Measurements from ENCODE around the gene RNF130.
A peak's percentile ranks its signal among the peaks of the same experiment; 100 is the strongest.

Gene RNF130

GRCh38 chr5:180071531-180072255, at the start of gene RNF130:
RNF130 (minus strand) TSS chr5:180071759; CDS start chr5:180071702, 57 bp downstream.
- peak; percentile 69 to 71 for DNase-seq (ENCODE audit: low read depth in 2 of 2)

- DNase-seq (ENCODE audit: low read depth in 2 of 2): no peak
These were observed 48.9 kb upstream of the RNF130 start for GRCh38 chr5:180120237-180121101.

DNA sequence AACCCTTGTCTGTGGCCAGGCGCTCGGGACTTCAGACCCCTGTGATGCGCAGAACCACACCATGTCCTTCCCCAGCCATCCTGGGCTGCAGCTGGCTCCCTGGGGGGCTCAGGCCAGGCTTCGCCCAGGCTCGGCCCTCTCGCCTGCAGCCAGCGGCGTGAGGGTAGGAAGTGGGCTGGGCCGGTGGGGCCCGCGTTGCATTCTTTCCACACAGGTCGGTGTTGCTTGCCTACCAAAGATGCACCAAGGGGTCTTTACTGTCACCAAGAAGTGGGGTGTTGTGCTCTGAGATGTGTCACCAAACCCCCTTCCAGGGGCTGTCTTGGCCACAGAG, 48.3 kb upstream of the RNF130 start:
- DNase-seq (ENCODE audit: low read depth in 2 of 2): no peak

DNA sequence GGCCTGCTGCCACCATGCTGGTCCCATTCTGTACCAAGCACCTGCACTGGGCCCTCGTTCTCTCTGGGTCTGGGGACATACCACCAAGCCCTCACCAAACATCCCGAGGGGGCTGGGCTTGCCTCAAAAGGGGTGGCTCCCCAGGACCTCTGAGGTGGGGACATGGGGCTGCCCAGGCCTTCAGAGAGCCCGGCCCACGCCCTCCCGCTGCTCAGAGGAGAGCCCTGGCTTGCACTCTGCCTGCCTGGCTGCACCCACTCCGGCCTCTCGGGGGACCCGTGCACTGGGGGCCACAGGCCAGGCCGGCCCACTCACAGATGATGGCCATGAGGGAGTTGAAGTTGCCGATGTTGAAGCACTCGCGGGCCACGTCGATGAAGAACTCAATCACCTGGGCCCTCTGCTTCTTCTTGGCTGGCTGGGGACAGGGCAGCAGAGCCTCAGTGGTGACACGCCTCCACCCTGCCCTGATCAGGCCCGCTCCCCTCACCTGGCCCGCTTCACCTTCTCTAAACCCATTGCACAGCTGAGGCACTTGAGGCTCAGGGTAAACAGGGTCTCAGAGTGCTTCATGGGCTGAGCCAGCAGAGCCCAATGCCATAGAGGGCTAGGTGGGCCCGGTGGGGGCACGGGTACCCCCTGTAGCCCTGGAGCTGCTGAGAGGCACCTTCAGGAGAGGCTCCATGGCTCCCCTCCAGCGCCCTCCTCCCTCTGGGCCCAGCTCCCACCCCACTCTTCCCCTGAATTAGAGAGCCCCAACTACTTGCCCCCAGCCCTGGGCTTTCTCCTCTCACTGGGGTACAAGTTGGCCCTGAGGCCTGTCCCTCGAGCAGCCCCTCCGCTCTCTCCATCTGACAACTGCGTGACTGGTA, 47.7 kb upstream of the RNF130 start:
- DNase-seq (ENCODE audit: low read depth in 2 of 2): no peak

GRCh38 chr5:180118391-180118791, 46.8 kb upstream of the RNF130 start:
- no peak for DNase-seq (ENCODE audit: low read depth in 2 of 2)

DNA sequence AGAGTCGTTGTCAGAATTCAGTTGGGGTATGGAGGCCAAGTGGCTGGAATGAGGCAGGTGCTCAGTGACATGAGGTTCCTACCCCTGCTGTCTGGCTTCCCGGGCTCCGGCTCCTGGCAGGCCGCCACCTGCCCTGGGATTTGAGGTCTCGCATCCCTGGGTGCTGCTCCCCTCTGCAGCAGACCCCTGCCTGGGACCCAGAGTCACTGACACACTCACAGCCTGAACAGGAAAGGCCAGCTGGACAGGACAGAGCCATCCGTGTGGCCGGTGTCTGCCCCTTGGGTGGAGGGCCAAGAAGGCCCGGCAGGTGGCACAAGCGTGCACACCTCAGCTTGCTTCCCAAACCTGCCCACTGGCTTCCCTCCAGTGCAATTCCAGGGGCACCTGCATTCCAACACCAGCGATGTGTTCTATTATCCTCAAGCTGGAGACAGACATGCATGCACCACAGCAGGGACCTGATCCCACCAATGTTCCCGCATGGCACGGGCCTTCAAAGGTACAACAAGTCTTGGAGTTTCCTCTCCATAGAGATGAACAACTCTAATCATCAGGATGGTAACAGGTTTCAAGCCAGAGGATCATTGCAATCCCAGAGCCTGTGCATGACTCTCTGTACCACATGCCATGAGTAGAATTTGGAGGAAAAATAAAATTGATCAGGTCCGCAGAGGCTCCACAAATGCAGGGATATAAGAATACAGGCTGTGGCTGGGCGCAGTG, 45.6 kb upstream of the RNF130 start:
- no peak for DNase-seq (ENCODE audit: low read depth in 2 of 2)

DNA sequence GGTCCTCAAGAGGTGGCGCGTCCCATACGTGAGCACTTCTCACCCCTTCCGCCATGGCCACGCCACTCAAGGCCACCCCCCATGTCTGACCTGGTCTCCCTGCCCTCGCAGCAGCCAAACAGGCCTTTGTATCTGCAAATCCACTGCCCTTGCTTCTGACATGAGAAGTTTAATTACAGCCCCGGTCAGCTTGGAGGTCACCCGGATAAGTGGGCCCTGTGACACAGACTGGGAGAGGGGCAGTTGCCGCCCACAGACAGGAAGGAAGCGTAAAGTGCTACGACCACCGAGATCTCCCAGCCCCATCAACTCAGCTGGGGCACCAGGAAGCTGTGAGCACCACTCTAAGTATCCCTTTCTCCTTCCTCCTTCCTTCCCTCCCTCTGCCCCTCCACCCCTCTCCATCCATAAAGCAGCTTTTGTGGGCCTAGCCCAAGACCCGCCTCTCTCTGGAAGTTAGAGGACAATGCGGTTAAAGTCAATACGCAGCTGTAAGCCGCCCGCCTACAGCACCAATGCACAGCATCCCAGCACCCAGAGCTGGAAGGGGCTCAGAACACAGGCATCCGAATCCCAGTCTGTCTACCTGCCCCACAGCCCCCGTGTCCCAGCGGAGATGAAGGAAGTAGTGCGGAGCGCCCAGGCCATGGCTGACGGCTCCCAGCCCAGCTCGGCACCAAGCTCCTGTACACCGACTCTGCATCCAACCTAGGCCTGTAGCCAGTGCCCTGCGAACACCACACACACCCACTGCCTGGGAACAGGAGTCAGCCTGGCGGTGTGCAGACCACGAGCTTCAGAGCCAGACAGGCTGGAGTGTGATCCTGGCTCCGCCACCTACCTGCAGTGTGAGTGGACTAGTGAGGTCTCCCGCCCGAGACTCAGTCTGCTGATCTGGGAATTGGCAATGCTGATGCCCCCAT, 44.8 kb upstream of the RNF130 start:
- DNase-seq (ENCODE audit: low read depth in 2 of 2): no peak

DNA sequence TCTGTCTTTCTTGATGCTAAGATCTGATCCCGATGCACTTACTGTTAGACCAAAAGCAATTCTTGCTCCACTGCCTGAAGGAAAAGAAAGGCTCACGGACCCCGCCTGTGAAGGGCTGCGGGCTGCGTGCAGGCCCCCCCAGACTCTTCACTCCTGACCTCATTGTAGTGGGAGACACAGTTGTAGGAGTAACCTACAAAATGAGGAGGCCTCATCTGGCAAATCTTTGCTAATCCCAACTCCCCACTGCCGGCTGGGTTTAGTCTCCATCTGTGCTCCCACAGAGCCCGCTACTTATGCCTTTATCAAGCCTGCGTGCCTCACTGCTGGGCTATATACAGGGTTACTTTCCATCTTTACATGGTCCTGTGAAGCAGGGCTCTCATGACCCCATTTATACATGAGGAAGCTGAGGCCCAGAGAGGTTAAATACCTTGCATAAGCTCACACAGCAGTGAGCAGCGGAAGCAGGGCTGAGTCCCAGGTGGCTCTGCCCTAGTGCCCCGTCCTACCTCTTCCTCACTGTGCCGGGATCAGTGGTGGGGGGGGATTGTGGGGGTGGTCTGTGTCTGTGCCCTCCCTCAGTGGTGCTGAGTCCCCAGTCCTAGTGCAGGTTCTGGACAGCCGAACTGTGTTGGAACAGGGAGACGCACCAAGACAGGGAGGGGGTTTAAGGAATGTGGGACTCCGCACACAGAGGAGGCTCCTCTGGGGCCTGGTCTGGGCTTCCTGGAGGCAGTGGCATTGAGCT, 43.9 kb upstream of the RNF130 start:
- no peak for DNase-seq (ENCODE audit: low read depth in 2 of 2)

DNA sequence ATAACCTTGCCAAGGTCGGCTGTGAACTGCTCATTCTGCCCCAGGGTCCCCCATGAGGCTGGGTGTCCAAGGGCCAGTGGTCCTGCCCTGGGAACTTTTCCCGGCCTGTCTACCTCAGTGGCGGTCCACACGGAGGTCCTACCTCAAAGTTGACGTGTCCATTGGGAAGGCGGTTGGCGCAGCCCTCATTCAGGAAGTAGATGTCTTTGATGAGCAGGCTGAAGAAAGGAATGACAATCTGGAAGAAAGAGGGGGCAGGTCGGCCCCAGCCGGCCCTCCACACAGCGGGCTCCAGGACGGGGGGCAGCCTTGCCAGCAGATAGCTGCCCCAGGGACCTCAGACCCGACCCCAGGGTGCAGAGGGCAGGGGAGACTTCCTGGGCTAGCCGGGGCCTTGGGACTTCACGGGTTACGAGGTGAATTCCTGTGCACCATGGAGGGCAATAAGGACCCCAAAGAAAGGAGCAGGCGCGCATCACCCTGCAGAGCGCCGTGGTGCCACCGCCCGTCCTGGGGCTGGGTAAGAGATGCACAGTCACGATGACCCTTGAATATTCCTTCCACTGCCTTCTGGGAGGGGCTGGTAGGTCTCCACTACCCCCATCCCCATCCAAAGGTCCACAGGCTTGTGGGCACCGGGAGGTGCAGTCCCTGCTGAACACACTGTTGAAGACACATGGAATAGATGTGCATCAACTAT, 42.9 kb upstream of the RNF130 start:
- no peak for DNase-seq (ENCODE audit: low read depth in 2 of 2)

- DNase-seq (ENCODE audit: low read depth in 2 of 2): no peak
These were observed 42.2 kb upstream of the RNF130 start for GRCh38 chr5:180113660-180114303.

DNA sequence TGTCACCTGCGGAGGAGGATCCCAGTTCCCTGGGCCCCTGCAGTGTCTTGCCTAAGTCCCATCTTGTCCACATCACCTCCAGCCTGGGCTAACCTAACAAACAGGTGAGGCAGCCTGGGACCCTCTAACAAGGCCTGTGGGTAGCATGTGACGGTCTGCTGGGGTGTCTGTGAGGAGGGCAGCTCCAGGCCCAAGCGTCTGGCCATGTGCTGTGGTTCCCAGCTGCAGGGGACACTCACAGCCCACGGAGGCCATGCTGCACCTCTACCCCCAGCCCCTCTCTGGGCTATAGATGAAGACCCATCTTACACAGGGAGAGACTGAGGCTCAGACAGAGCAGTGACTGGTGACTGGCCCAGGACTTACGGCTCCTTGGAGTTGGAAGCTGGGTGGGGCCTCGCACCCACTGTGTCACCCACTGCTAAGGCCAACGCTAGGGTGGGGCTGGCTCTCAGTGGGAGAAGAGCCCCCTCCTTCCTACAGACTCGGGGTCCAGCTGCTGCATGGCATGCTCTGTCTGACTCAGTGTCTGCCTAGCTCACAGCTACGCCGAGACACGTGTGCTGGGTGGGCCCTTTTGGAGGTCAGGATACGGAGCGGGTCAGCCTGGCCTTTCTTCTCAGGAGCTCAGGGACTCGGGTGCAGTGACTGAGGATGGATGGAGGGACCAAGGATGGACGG, 40.8 kb upstream of the RNF130 start:
- DNase-seq (ENCODE audit: low read depth in 2 of 2): no peak

GRCh38 chr5:180111273-180112002, 39.9 kb upstream of the RNF130 start:
- DNase-seq (ENCODE audit: low read depth in 2 of 2): no peak

GRCh38 chr5:180109920-180110319, 38.4 kb upstream of the RNF130 start:
- no peak for DNase-seq (ENCODE audit: low read depth in 2 of 2)

DNA sequence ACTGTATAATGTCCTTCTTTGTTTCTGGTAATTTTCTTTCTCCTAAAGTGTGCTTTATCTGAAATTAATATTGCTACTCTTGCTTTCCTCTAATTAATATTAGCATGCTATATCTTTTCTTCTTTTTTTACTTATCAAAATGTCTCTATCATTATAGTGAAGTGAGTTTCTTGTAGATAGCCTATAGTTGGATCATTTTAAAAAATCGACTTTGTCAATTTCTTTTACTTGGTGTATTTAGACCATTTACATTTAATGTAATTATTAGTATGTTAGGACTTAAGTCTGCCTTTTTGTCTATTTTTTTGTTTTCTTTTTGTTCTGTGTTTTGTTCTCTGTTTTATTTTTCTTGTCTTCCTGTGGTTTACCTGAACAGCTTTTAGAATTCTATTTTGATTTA, 35.4 kb upstream of the RNF130 start:
- no peak for DNase-seq (ENCODE audit: low read depth in 2 of 2)

DNA sequence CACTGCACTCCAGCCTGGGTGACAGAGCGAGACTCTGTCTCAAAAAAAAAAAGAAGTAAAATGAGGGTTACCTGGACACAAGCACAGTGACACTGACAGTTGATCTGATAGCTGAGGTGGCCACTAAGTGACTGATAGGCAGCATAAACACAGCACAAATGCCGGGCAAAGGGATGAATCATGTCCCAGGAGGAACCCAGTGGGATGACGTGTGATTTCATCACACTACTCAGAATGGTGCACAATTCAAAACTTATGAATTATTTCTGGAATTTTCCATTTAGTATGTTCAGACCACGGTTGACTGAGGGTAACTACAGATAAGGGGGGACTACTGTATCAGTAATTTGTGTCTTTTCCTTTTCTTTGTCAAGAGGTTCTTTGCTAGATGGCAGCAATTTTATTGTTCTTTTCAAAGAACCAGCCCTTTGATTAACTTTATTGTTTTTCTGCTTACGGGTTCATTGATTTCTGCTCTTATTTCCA, 34.3 kb upstream of the RNF130 start:
- no peak for DNase-seq (ENCODE audit: low read depth in 2 of 2)

- no peak for DNase-seq (ENCODE audit: low read depth in 2 of 2)
These were observed 32.6 kb upstream of the RNF130 start for GRCh38 chr5:180104168-180104530.

- no peak for DNase-seq (ENCODE audit: low read depth in 2 of 2)
These were observed 32.1 kb upstream of the RNF130 start for GRCh38 chr5:180103487-180104167.

All from stimulated activated CD8-positive, alpha-beta memory T cell treated with anti-CD3 and anti-CD28 coated beads, Interleukin-7, amount 100 ng/mL, for 1 hour (primary cell).